ENCODE measurements around the gene SFXN2.
"Not testable (repeated sequence)": the region's sequence is repeated elsewhere in the genome, so short reads cannot be mapped to it uniquely, and the experiment has no call there.

SFXN2 gene

DNA sequence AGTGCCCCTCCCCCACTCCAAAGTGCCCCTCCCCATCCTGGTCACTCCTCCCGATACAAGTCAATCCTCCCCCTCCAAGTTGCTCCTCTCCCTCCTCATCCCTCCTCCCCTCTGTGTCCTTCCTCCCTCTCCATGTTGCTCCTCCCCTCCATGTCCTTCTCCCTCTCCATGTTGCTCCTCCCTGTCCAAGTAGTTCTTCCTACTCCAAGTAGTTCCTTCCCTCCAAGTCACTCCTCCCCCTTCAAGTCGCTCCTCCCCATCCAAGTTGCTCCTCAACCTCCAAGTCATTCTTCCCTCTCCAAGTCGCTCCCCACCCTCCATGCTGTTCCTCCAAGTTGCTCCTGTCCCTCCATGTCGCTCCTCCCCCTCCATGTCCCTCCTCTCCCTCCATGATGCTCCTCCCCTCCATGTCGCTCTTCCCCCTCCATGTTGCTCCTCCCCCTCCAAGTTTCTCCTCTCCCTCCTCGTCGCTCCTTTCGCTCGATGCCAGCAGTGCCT is 20.7 kb downstream of the SFXN2 start:
- H3K27me3 ChIP-seq (ENCODE audit: control insufficient read depth, insufficient read depth, low read length) = no peaks in the 10 kb centered on the region
- peaks cover 15% of the 10 kb centered on the region for H3K36me3 ChIP-seq (ENCODE audit: control insufficient read depth, insufficient read depth, low read length)
- DNase-seq (ENCODE audit: low read depth, low spot score) = no peak
- no CpG with 5 or more reads among the region's 9 CpGs for WGBS (ENCODE audit: insufficient coverage, insufficient read length)
- no peaks in the 10 kb centered on the region for H3K9me3 ChIP-seq (ENCODE audit: control insufficient read depth, insufficient read depth, low read length)
- H3K4me1 ChIP-seq (ENCODE audit: control insufficient read depth, insufficient read depth, low read length) = 0 out of 2 replicates have a peak, but pooled peaks cover 3% of the 10 kb centered on the region
- no peak overlapping the region for H3K4me3 ChIP-seq (ENCODE audit: low read length)
- H3K27ac ChIP-seq (ENCODE audit: low read length) = no peak overlapping the region

DNA sequence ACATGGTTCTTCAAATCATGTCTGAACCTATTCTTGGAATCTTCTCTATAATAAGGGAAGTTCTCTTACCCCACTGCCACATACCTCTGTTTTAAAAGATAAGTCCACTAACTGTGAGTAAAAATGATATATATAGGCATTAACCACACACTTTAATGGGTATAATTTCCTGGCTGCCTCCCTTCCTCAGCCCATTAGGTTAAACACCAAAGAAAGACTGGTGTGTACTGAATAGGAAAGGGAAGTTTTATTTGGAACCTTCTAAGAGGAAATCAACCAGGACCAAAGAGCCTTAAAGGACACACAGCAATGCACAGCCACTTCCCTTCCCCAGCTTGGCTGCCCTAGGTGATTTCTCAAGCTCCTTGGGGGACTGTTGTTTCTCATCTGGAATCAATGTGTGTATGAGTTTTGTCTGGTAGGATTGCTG is 24.3 kb downstream of the SFXN2 start:
- no peak overlapping the region for H3K27ac ChIP-seq (ENCODE audit: low read length)
- DNase-seq (ENCODE audit: low read depth, low spot score) = no peak
- peaks cover 5% of the 10 kb centered on the region; the same call in 1 of the 2 replicates for H3K36me3 ChIP-seq (ENCODE audit: control insufficient read depth, insufficient read depth, low read length)
- no peaks in the 10 kb centered on the region for H3K9me3 ChIP-seq (ENCODE audit: control insufficient read depth, insufficient read depth, low read length)
- H3K4me1 ChIP-seq (ENCODE audit: control insufficient read depth, insufficient read depth, low read length) = peaks cover 5% of the 10 kb centered on the region; the same call in 1 of the 2 replicates
- H3K4me3 ChIP-seq (ENCODE audit: low read length) = no peak overlapping the region
- H3K27me3 ChIP-seq (ENCODE audit: control insufficient read depth, insufficient read depth, low read length) = no peaks in the 10 kb centered on the region

DNA sequence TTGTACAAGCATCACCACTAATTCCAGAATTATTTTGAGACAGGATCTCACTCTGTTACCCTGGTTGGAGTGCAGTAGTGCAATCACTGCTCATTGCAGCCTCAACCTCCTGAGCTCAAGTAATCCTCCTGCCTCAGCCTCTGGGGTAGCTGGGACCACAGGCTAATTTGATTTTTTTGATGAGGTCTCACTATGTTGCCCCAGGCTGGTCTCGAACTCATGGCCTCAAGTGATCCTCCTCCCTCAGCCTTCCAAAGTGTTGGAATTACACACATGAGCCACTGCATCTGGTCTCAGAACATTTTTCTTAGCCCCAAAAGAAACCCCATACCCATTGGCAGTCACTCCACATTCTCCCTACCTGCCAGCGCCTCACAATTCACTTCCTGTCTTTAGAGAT is 25.8 kb downstream of the SFXN2 start:
- H3K36me3 ChIP-seq (ENCODE audit: control insufficient read depth, insufficient read depth, low read length) = 0 out of 2 replicates have a peak, but pooled peaks cover 3% of the 10 kb centered on the region
- H3K4me1 ChIP-seq (ENCODE audit: control insufficient read depth, insufficient read depth, low read length) = peaks cover 4% of the 10 kb centered on the region; the same call in 1 of the 2 replicates
- H3K9me3 ChIP-seq (ENCODE audit: control insufficient read depth, insufficient read depth, low read length) = no peaks in the 10 kb centered on the region
- no peak overlapping the region for H3K4me3 ChIP-seq (ENCODE audit: low read length)
- no peak for DNase-seq (ENCODE audit: low read depth, low spot score)
- WGBS (ENCODE audit: insufficient coverage, insufficient read length) = no CpG with 5 or more reads among the region's 2 CpGs
- no peaks in the 10 kb centered on the region for H3K27me3 ChIP-seq (ENCODE audit: control insufficient read depth, insufficient read depth, low read length)
- no peak overlapping the region for H3K27ac ChIP-seq (ENCODE audit: low read length)

DNA sequence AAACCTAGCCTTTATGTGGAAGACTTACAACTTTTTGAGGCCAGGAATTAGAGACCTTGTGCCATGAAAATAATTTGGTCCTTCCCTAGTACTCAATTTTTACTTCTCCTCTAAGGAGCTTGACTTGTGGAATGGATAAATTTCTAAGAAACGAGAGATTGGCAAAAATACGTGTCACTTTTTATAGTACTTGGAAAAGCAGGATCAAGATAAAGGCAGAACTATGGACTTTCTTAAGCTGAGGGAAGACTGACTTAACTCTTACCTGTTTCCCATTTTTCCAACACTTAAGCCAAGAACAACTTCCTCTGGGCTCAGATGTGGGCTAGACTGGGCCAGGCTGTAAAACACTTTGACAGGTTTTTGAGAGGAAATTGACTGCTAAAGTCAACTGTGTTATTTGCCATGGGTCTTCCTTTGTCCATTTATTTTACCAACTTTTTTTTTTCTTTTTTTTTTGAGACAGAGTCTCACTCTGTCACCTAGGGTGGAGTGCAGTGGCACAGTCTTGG is 27.3 kb downstream of the SFXN2 start:
- Histone ChIP-seq H3K4me3 (ENCODE audit: low read length) (no peak overlapping the region), H3K27ac (ENCODE audit: low read length) (no peak overlapping the region), H3K36me3 (ENCODE audit: control insufficient read depth, insufficient read depth, low read length) (0 out of 2 replicates have a peak, but pooled peaks cover 3% of the 10 kb centered on the region), H3K27me3 (ENCODE audit: control insufficient read depth, insufficient read depth, low read length) (no peaks in the 10 kb centered on the region), H3K4me1 (ENCODE audit: control insufficient read depth, insufficient read depth, low read length) (peaks cover 2% of the 10 kb centered on the region; the same call in 1 of the 2 replicates), H3K9me3 (ENCODE audit: control insufficient read depth, insufficient read depth, low read length) (no peaks in the 10 kb centered on the region)
- WGBS (ENCODE audit: insufficient coverage, insufficient read length) = no CpG with 5 or more reads among the region's 2 CpGs
- no peak for DNase-seq (ENCODE audit: low read depth, low spot score)

DNA sequence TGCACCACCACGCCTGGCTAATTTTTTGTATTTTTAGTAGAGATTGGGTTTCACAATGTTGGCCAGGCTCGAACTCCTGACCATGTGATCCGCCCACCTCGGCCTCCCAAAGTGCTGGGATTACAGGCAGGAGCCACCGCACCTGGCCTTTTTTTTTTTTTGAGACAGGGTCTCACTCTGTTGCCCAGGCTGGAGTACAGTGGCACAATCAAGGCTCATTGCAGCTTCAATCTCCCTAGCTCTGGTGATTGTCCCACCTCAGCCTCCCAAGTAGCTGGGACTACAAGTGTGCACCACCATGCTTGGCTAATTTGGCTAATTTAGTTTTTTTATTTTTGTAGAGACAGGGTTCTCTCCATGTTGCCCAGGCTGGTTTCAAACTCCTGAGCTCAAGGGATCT is 27.9 kb downstream of the SFXN2 start:
- not testable (repeated sequence) for H3K9me3 ChIP-seq (ENCODE audit: control insufficient read depth, insufficient read depth, low read length); H3K4me1 ChIP-seq (ENCODE audit: control insufficient read depth, insufficient read depth, low read length); DNase-seq (ENCODE audit: low read depth, low spot score); H3K4me3 ChIP-seq (ENCODE audit: low read length); H3K27me3 ChIP-seq (ENCODE audit: control insufficient read depth, insufficient read depth, low read length); H3K27ac ChIP-seq (ENCODE audit: low read length); H3K36me3 ChIP-seq (ENCODE audit: control insufficient read depth, insufficient read depth, low read length)
- no CpG with 5 or more reads among the region's 5 CpGs for WGBS (ENCODE audit: insufficient coverage, insufficient read length)

DNA sequence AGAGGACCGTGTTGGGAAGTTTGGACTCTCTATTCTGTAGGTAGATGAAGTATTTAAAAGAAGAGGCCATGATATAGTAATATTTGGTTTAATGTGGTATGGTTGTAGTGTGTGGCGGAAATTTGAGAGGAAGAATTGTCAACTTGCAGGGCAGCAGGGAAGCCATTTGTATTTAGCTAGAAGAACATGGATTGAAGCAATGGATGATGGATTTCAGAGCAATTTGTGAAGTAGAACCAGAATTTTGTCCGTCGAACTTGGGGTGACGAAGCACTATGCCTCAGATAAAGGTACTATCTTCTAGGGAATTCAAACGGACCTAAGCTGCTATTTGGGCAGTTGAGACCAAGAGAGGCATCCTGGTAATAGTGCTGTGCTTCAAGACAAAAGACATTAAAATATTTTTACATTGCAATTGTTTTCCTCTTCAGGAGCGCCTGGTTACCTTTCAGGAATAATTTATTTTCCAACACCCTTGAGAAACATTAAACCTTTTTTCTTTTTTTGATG is 28.7 kb downstream of the SFXN2 start:
- Histone ChIP-seq H3K36me3 (ENCODE audit: control insufficient read depth, insufficient read depth, low read length) (no peaks in the 10 kb centered on the region), H3K9me3 (ENCODE audit: control insufficient read depth, insufficient read depth, low read length) (no peaks in the 10 kb centered on the region), H3K4me1 (ENCODE audit: control insufficient read depth, insufficient read depth, low read length) (peaks cover 2% of the 10 kb centered on the region; the same call in 1 of the 2 replicates), H3K27me3 (ENCODE audit: control insufficient read depth, insufficient read depth, low read length) (no peaks in the 10 kb centered on the region), H3K4me3 (ENCODE audit: low read length) (no peak overlapping the region), H3K27ac (ENCODE audit: low read length) (no peak overlapping the region)
- no peak for DNase-seq (ENCODE audit: low read depth, low spot score)
- 100% methylated on average over 2 of the region's 7 CpGs for WGBS (ENCODE audit: insufficient coverage, insufficient read length)

DNA sequence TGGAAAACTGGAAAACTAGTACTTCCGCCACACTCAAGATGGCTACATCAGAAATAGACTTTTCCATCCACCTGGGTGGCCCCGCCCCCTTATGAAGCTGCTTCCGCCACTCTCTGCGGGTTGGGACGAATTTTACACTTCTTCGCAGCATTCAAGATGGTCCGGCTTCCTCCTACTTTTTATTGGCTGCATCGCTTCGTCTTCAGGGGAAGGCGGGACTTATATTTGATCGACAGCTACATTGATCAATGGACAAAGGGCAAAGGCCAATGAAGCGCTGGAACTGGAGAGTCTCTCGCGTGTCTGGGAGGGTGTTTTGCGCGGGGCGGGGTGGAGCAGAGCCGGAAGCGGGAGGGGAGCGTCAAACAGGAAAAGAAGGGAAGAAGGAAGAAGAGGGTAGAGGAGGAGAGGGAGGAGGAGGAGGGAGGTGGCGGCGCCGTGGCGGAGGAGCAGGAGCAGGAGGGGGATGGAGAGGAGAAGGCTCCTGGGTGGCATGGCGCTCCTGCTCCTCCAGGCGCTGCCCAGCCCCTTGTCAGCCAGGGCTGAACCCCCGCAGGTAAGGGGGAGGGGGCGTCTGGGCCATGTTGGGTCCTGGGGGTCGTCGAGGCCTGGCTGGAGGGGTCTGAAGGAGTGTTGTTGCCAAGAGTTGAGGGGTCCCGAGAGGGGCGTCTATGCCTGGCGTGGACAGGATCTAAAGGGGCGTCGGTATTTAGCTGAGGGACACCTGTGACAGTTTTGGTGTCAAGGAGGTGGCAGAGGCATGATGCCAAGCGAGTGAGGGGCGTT is 29.3 kb downstream of the SFXN2 start, which contains the start of gene WBP1L:
WBP1L (plus strand) TSS at position 361 of the 786 bp plus-strand sequence; CDS start at position 467, 106 bp downstream.
- H3K36me3 ChIP-seq (ENCODE audit: control insufficient read depth, insufficient read depth, low read length) = no peaks in the 10 kb centered on the region
- no peaks in the 10 kb centered on the region for H3K27me3 ChIP-seq (ENCODE audit: control insufficient read depth, insufficient read depth, low read length)
- no CpG with 5 or more reads among the region's 37 CpGs for WGBS (ENCODE audit: insufficient coverage, insufficient read length)
- peaks cover 2% of the 10 kb centered on the region; the same call in 1 of the 2 replicates for H3K4me1 ChIP-seq (ENCODE audit: control insufficient read depth, insufficient read depth, low read length)
- peak within 1 kb of the TSS; percentile 72 for H3K4me3 ChIP-seq (ENCODE audit: low read length)
- peak; percentile 97 for DNase-seq (ENCODE audit: low read depth, low spot score)
- H3K27ac ChIP-seq (ENCODE audit: low read length) = no peak within 1 kb of the TSS
- no peaks in the 10 kb centered on the region for H3K9me3 ChIP-seq (ENCODE audit: control insufficient read depth, insufficient read depth, low read length)

DNA sequence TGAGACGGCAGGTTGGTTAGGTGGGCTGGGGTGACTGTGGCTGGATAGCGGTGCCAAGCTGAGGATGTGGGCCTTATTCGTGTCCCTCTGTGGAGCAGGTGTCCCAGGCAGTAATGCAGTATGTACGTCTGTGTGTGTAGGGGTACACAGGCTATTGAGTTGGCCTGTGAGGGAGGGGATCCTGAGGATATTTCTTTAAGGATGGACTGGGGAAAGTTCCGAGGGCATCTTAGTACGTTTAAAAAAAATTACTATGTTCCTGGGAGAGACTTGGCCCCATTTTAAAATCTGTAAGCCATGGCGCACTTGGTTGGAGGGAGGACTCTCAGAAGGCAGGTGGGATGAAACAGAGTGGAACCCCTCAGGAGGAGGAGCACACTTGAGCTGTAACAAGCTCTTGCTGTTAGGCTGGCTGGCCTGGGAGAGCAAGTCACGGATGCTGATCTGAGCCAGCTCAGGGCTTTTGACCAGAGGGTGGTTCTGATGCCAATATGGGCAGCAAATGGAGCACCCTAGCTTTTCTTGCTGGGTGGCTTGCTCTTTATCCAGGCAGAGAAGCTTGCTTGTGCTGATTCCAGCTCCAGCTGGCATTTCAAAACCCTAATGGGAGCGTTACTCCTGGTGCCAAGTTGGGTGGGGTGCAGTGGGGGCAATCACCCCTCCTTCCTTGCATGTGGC is 30.1 kb downstream of the SFXN2 start:
- DNase-seq (ENCODE audit: low read depth, low spot score) = no peak
- Histone ChIP-seq H3K4me1 (ENCODE audit: control insufficient read depth, insufficient read depth, low read length) (peaks cover 2% of the 10 kb centered on the region; the same call in 1 of the 2 replicates), H3K27me3 (ENCODE audit: control insufficient read depth, insufficient read depth, low read length) (no peaks in the 10 kb centered on the region), H3K36me3 (ENCODE audit: control insufficient read depth, insufficient read depth, low read length) (no peaks in the 10 kb centered on the region), H3K9me3 (ENCODE audit: control insufficient read depth, insufficient read depth, low read length) (no peaks in the 10 kb centered on the region), H3K4me3 (ENCODE audit: low read length) (peak overlapping the region; percentile 72), H3K27ac (ENCODE audit: low read length) (no peak overlapping the region)
- WGBS (ENCODE audit: insufficient coverage, insufficient read length) = no CpG with 5 or more reads among the region's 9 CpGs

DNA sequence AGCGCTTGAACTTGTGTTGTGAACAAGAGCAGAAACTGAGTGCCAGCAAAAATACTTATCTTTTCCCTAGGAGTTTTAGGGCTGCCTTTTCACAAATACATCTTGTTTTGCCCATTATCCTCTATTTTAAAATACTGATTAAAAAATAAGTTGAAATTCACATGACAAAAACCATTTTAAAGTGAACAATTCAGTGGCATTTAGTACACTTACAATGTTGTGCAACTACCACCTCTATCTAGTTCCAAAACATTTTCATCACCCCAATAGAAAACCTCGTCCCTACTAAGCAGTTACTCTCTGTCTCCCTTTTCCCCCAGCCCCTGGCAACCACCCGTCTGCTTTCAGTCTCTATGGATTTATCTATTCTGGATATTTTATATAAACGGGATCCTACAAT is 30.7 kb downstream of the SFXN2 start:
- no CpG with 5 or more reads among the region's 4 CpGs for WGBS (ENCODE audit: insufficient coverage, insufficient read length)
- no peak overlapping the region for H3K4me3 ChIP-seq (ENCODE audit: low read length)

DNA sequence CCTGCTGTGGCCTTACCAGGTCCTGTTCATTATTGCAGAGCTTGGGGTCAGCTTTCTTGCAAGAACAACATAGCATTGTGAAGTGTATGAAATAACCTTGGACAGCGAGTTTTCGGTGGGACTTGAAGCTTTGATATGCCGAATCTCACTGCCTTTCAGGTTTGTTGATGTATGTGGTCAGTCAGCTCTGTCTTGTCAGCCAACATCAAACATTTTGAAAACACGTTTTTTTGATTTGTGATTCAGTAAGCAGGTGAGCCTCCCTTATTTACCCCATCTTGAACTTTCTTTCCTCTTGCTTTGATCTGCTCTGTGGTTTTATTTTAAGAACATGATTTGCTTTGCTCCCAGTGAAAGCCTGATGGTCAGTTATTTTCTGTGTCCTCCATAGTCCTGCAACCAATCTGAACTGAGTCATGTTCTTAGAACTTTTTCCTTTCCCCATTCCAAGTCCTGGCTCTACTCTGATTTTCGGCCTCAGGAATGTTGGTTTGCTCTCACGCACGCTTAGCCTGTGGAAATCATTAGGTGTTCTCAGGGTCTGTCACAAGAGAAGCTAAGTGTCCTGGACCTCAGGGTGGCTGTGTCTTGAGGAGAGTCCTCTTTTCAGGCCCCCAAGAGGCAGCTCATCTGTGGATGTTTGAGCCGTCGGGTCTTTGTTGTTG is 38.0 kb downstream of the SFXN2 start:
- no peaks in the 10 kb centered on the region for H3K9me3 ChIP-seq (ENCODE audit: control insufficient read depth, insufficient read depth, low read length)
- H3K27me3 ChIP-seq (ENCODE audit: control insufficient read depth, insufficient read depth, low read length) = no peaks in the 10 kb centered on the region
- DNase-seq (ENCODE audit: low read depth, low spot score) = no peak
- no peaks in the 10 kb centered on the region for H3K36me3 ChIP-seq (ENCODE audit: control insufficient read depth, insufficient read depth, low read length)
- no peak overlapping the region for H3K4me3 ChIP-seq (ENCODE audit: low read length)
- no CpG with 5 or more reads among the region's 9 CpGs for WGBS (ENCODE audit: insufficient coverage, insufficient read length)
- H3K4me1 ChIP-seq (ENCODE audit: control insufficient read depth, insufficient read depth, low read length) = no peaks in the 10 kb centered on the region
- no peak overlapping the region for H3K27ac ChIP-seq (ENCODE audit: low read length)

More for the DNA sequence above, 30.7 kb downstream of the SFXN2 start:
- Histone ChIP-seq H3K36me3 (ENCODE audit: control insufficient read depth, insufficient read depth, low read length) (no peaks in the 10 kb centered on the region), H3K4me1 (ENCODE audit: control insufficient read depth, insufficient read depth, low read length) (peaks cover 2% of the 10 kb centered on the region; the same call in 1 of the 2 replicates), H3K27me3 (ENCODE audit: control insufficient read depth, insufficient read depth, low read length) (no peaks in the 10 kb centered on the region), H3K27ac (ENCODE audit: low read length) (no peak overlapping the region), H3K9me3 (ENCODE audit: control insufficient read depth, insufficient read depth, low read length) (no peaks in the 10 kb centered on the region)
- no peak for DNase-seq (ENCODE audit: low read depth, low spot score)
